Panc1 (cell line): Measurements from ENCODE around the gene ELAVL1. TPM values are rescaled to one million over a fixed set of nuclear protein-coding genes. Genes with fewer than 3 reads are reported as not detected.

Experiments used
- ATAC-seq: fragments of 200-7000 bp; cut with Tn5 transposase; 2 replicates; pipeline ENCODE4 v1.9.1; 2020; ENCODE audit warnings: mild to moderate bottlenecking, moderate library complexity
- BruUV-seq: library from RNA; stranded (reverse); fragments of 400-500 nt; replicated peaks from 2 replicates; lab custom pipeline; 2021; lab: Mats Ljungman, UMichigan
- CTCF ChIA-PET: fragments of 300-600 bp; sonication (Branson Sonifier 250); formaldehyde crosslinking; loops from one replicate; lab custom pipeline; 2022; ENCODE audit warnings: antibody characterized with exemption; lab: Charles Lee
- POLR2A ChIA-PET: fragments of 300-600 bp; sonication (Branson Sonifier 250); formaldehyde crosslinking; loops from one replicate; lab custom pipeline; 2022; ENCODE audit warnings: antibody characterized with exemption; lab: Charles Lee
- DNase-seq: peaks from one replicate; pipeline ENCODE4 v3.0.0-alpha.2; 2010; ENCODE audit warnings: low read depth, low spot score
- H3K27ac ChIP-seq: 2 replicates; pipeline ENCODE4 v1.5.1; 2011; ENCODE audit warnings: mild to moderate bottlenecking, low read length, inconsistent platforms
- H3K27me3 ChIP-seq: fragments of 200-500 bp; sonication (Bioruptor generic); 2 replicates; pipeline ENCODE4 v1.6.0; 2014; ENCODE audit warnings: low read length, inconsistent platforms; ENCODE audit not compliant: control insufficient read depth, insufficient read depth
- H3K36me3 ChIP-seq: fragments of 200-500 bp; sonication (Bioruptor generic); 2 replicates; pipeline ENCODE4 v1.5.1; 2014; ENCODE audit warnings: inconsistent platforms, mild to moderate bottlenecking, low read length, moderate library complexity; ENCODE audit not compliant: control insufficient read depth, insufficient read depth
- H3K4me1 ChIP-seq: 2 replicates; pipeline ENCODE4 v1.5.1; 2011; ENCODE audit warnings: inconsistent platforms, mild to moderate bottlenecking, low read length, moderate library complexity; ENCODE audit not compliant: control insufficient read depth, insufficient read depth
- H3K4me3 ChIP-seq, 2 experiments: 2 replicates each; pipeline ENCODE4 v1.5.1; 2011 to 2012; ENCODE audit warnings: low read depth in 2 of 2, low read length in 2 of 2, mild to moderate bottlenecking in 2 of 2, inconsistent platforms in 1 of 2, moderate library complexity in 1 of 2
- H3K9me3 ChIP-seq: fragments of 200-500 bp; sonication (Bioruptor generic); 2 replicates; pipeline ENCODE4 v1.5.1; 2014; ENCODE audit warnings: low read depth, mild to moderate bottlenecking, inconsistent platforms, low read length, moderate library complexity; ENCODE audit not compliant: control insufficient read depth, insufficient read depth
- CTCF ChIP-seq: fragments of 450-650 bp; IDR thresholded peaks from 2 replicates; pipeline ENCODE4 v1.5.1; 2017; ENCODE audit warnings: mild to moderate bottlenecking
- POLR2AphosphoS5 ChIP-seq: IDR thresholded peaks from 2 replicates; pipeline ENCODE4 v1.6.1; 2012; ENCODE audit warnings: mild to moderate bottlenecking, low read depth, low read length, moderate library complexity
- REST ChIP-seq, 2 experiments: IDR thresholded peaks; 2 replicates each; pipeline ENCODE4 v1.6.1; 2011 to 2012; ENCODE audit warnings: low read depth in 2 of 2, control low read depth in 1 of 2, low read length in 1 of 2, mild to moderate bottlenecking in 1 of 2, moderate library complexity in 1 of 2; ENCODE audit not compliant: insufficient read depth in 1 of 2
- SIN3A ChIP-seq: IDR thresholded peaks from 2 replicates; pipeline ENCODE4 v1.6.1; 2012; ENCODE audit warnings: low read depth, mild to moderate bottlenecking, low read length, moderate library complexity, borderline replicate concordance; ENCODE audit not compliant: insufficient read depth
- TCF7L2 ChIP-seq: IDR thresholded peaks from 2 replicates; pipeline ENCODE4 v1.6.1; 2011; ENCODE audit warnings: mild to moderate bottlenecking, low read depth, low read length, inconsistent platforms
- in situ Hi-C: cut with HindIII; loops from 2 replicates; pipeline ENCODE4 v1.10.0; 2016; ENCODE audit warnings: low sequenced_read_pairs, low pct_unique_long_range_greater_than_20kb
- intact Hi-C: fragments of 100-400 bp; cut with micrococcal nuclease; formaldehyde crosslinking; loops from one replicate; pipeline ENCODE4 v1.10.0; 2022; ENCODE audit not compliant: unreplicated experiment
- total RNA-seq: library from RNA; stranded (reverse); gene quantifications from one replicate; pipeline ENCODE4 v1.2.1, GENCODE V29; 2021; ENCODE audit not compliant: unreplicated experiment

The ELAVL1 gene
- total RNA-seq, 1 experiment from 2014 or later, result 123 TPM

- no peaks in the 10 kb centered on the region for H3K9me3 ChIP-seq
- intact Hi-C loops, result no loop called here
- no peak overlapping the region for H3K27ac ChIP-seq
- ChIA-PET CTCF (no interaction called here), POLR2A (no interaction called here)
- ATAC-seq (no peak), DNase-seq (no peak)
- BruUV-seq, result no TSS peak
- in situ Hi-C loops, result no loop called here
- no peaks in the 10 kb centered on the region for H3K27me3 ChIP-seq
- TF ChIP-seq POLR2AphosphoS5 (no peak), CTCF (no peak), SIN3A (no peak), TCF7L2 (no peak), REST (IDR thresholded peaks at IDR 0.05; ENCODE audit: insufficient read depth in 1 of 2, low read depth in 2 of 2, low read length in 1 of 2) (no peak)
- no peaks in the 10 kb centered on the region; the same call in 1 of the 2 replicates for H3K36me3 ChIP-seq
- no peak overlapping the region for H3K4me3 ChIP-seq
- H3K4me1 ChIP-seq, result peaks cover 15% of the 10 kb centered on the region
These were observed 71.4 kb downstream of the ELAVL1 start for GRCh38 chr19:7933828-7934725.

GRCh38 chr19:7933411-7933810 lies 72.0 kb downstream of the ELAVL1 start:
- intact Hi-C loops (no loop called here), in situ Hi-C loops (no loop called here)
- ATAC-seq (no peak), DNase-seq (no peak)
- ChIA-PET CTCF (no interaction called here), POLR2A (no interaction called here)
- Histone ChIP-seq H3K27me3 (no peaks in the 10 kb centered on the region), H3K36me3 (no peaks in the 10 kb centered on the region; the same call in 1 of the 2 replicates), H3K9me3 (no peaks in the 10 kb centered on the region), H3K4me3 (no peak overlapping the region), H3K27ac (no peak overlapping the region), H3K4me1 (peaks cover 22% of the 10 kb centered on the region)
- BruUV-seq, result no TSS peak
- no peak; the same call in 1 of the 2 replicates for TF ChIP-seq CTCF
- no peak for TF ChIP-seq SIN3A
- no peak for TF ChIP-seq POLR2AphosphoS5
- no peak for TF ChIP-seq REST (IDR thresholded peaks at IDR 0.05; ENCODE audit: insufficient read depth in 1 of 2, low read depth in 2 of 2, low read length in 1 of 2)
- no peak for TF ChIP-seq TCF7L2
